K562 (cell line): ENCODE measurements around the gene F12. TPM values are rescaled to one million over a fixed set of nuclear protein-coding genes. Genes with fewer than 3 reads are reported as not detected.

Source experiments
- CHD1 ChIP-seq: fragments of 200-600 bp; sonication (generic); IDR thresholded peaks from one replicate; pipeline ENCODE4 v1.6.1; 2012; ENCODE audit warnings: mild to moderate bottlenecking, moderate library complexity, low read length, inconsistent platforms
- CREB5 ChIP-seq: fragments of 250-450 bp; sonication (Bioruptor Pico); IDR thresholded peaks from 2 replicates; pipeline ENCODE4 v1.5.0; 2020; ENCODE audit warnings: mild to moderate bottlenecking
- DLX4 ChIP-seq: fragments of 250-450 bp; sonication (Bioruptor Pico); IDR thresholded peaks from 2 replicates; pipeline ENCODE4 v1.6.1; 2021; ENCODE audit warnings: mild to moderate bottlenecking
- ERF ChIP-seq: fragments of 450-650 bp; formaldehyde crosslinking; IDR thresholded peaks from 2 replicates; pipeline ENCODE4 v1.4.0; 2020; ENCODE audit warnings: mild to moderate bottlenecking, mixed read lengths
- GATAD2B ChIP-seq: fragments of 450-650 bp; IDR thresholded peaks from 2 replicates; pipeline ENCODE4 v1.6.1; 2017; ENCODE audit warnings: mild to moderate bottlenecking, borderline replicate concordance
- GTF3C2 ChIP-seq: IDR thresholded peaks from 3 replicates; pipeline ENCODE4 v1.6.1; 2011; ENCODE audit warnings: borderline replicate concordance, mild to moderate bottlenecking, moderate library complexity; ENCODE audit not compliant: insufficient read length; ENCODE audit errors: extremely low read depth
- PATZ1 ChIP-seq: fragments of 250-450 bp; sonication (Bioruptor Pico); IDR thresholded peaks from 2 replicates; pipeline ENCODE4 v1.5.0; 2020; ENCODE audit warnings: mild to moderate bottlenecking, borderline replicate concordance
- THRAP3 ChIP-seq: fragments of 450-650 bp; IDR thresholded peaks from 2 replicates; pipeline ENCODE4 v1.6.1; 2016; ENCODE audit warnings: mild to moderate bottlenecking, inconsistent platforms, borderline replicate concordance
- U2AF2 ChIP-seq: fragments of 200-400 bp; formaldehyde crosslinking; optimal IDR thresholded peaks from 2 replicates; pipeline ENCODE3; 2017; ENCODE audit warnings: low read depth, mild to moderate bottlenecking, low read length
- ZKSCAN8 ChIP-seq: fragments of 200-800 bp; sonication (Bioruptor generic); IDR thresholded peaks from 2 replicates; pipeline ENCODE4 v1.6.1; 2016; ENCODE audit warnings: missing genetic modification characterization, missing compliant biosample characterization
- ZNF512 ChIP-seq: IDR thresholded peaks from 2 replicates; pipeline ENCODE4 v1.6.1; 2016; ENCODE audit warnings: missing genetic modification characterization, missing compliant biosample characterization
- ZNF57 ChIP-seq: fragments of 450-650 bp; formaldehyde crosslinking; IDR thresholded peaks from 2 replicates; pipeline ENCODE4 v1.4.0; 2020; ENCODE audit warnings: mild to moderate bottlenecking, moderate library complexity
- ZNF592 ChIP-seq: fragments of 450-650 bp; IDR thresholded peaks from 2 replicates; pipeline ENCODE4 v1.6.1; 2017; ENCODE audit warnings: antibody characterized with exemption, mild to moderate bottlenecking
- polyA plus RNA-seq, 8 experiments: library from polyadenylated mRNA; depleted of rRNA in 4 of 8; stranded (reverse) in 5 of 8; unstranded in 3 of 8; fragments of >200 nt; fragmentation: Nextera tagmentation in 2 of 8; fragmentation: Illumina TruSeq in 1 of 8; extraction: Ambion mirVana in 2 of 8; extraction: Trizol in 1 of 8; gene quantifications; 2 replicates each; pipeline versions ENCODE4 v1.2.1 to v1.2.3, GENCODE V29; 2011 to 2014; ENCODE audit warnings: inconsistent platforms in 1 of 8, missing spikeins in 1 of 8
- total RNA-seq, 7 experiments: library from RNA; depleted of rRNA in 6 of 7; stranded (reverse); fragments of >200 nt in 6 of 7; fragmentation: Illumina TruSeq in 2 of 7; extraction: Trizol in 2 of 7; gene quantifications; 2 replicates each; pipeline versions ENCODE4 v1.2.1 to v1.2.3, GENCODE V29; 2011 to 2021; ENCODE audit warnings: low replicate concordance in 1 of 7

Gene F12
- total and polyA plus RNA-seq, 9 of the 15 experiments (the other 6 are each of a cell fraction or from before 2014, with no cell fraction given) = 0.59 to 18.3 (median 3.6) TPM

- TF ChIP-seq CREB5 (CRISPR knock-in tag) = no peak
- no peak for TF ChIP-seq THRAP3
- TF ChIP-seq ZKSCAN8 (CRISPR knock-in tag) = no peak
- no peak for TF ChIP-seq GTF3C2
- no peak for TF ChIP-seq PATZ1 (CRISPR knock-in tag)
- peak; percentile 92 for TF ChIP-seq GATAD2B
- no peak for TF ChIP-seq ZNF512 (tag)
- peak; percentile 31 for TF ChIP-seq ZNF592
- TF ChIP-seq ZNF57 (CRISPR knock-in tag) = no peak
- TF ChIP-seq DLX4 (CRISPR knock-in tag) = no peak
- TF ChIP-seq CHD1 = no peak
- TF ChIP-seq ERF (CRISPR knock-in tag) = 0 out of 2 replicates have a peak, but pooled peaks have one; percentile 20
- TF ChIP-seq U2AF2 = no peak
Observed at GRCh38 chr5:177454397-177455035, 45.2 kb upstream of the F12 start (continued).
